Measurements from ENCODE around the gene HCN2. TPM values are rescaled to one million over a fixed set of nuclear protein-coding genes. Genes with fewer than 3 reads are reported as not detected.
A peak's percentile ranks its signal among the peaks of the same experiment; 100 is the strongest.

HCN2 gene
- total RNA-seq, 1 experiment from 2014 or later: 1.8 TPM

GRCh38 chr19:588741-589692, 664 bp upstream of the HCN2 start:
- no peaks in the 10 kb centered on the region for H3K36me3 ChIP-seq (replicated peaks; ENCODE audit: control insufficient read depth, insufficient read depth, low read length)
- H3K4me3 ChIP-seq (ENCODE audit: insufficient read depth, low read depth, low read length): peak overlapping the region; percentile 33
- peak; percentile 82 for DNase-seq
- H3K27me3 ChIP-seq (ENCODE audit: control insufficient read depth, insufficient read depth, low read length): peaks cover 31% of the 10 kb centered on the region

GRCh38 chr19:590396-590745, 690 bp downstream of the HCN2 start:
- Histone ChIP-seq H3K27me3 (ENCODE audit: control insufficient read depth, insufficient read depth, low read length) (peaks cover 31% of the 10 kb centered on the region), H3K36me3 (replicated peaks; ENCODE audit: control insufficient read depth, insufficient read depth, low read length) (no peaks in the 10 kb centered on the region), H3K4me3 (ENCODE audit: insufficient read depth, low read depth, low read length) (peak overlapping the region; percentile 24; the same call in 1 of the 2 replicates)
- peak; percentile 74 for DNase-seq

GRCh38 chr19:590750-591098, 1.0 kb downstream of the HCN2 start:
- Histone ChIP-seq H3K4me3 (ENCODE audit: insufficient read depth, low read depth, low read length) (peak overlapping the region; percentile 24; the same call in 1 of the 2 replicates), H3K27me3 (ENCODE audit: control insufficient read depth, insufficient read depth, low read length) (peaks cover 31% of the 10 kb centered on the region), H3K36me3 (replicated peaks; ENCODE audit: control insufficient read depth, insufficient read depth, low read length) (no peaks in the 10 kb centered on the region)
- DNase-seq: peak; percentile 75

- peaks cover 31% of the 10 kb centered on the region for H3K27me3 ChIP-seq (ENCODE audit: control insufficient read depth, insufficient read depth, low read length)
- DNase-seq: peak; percentile 94
- no peak overlapping the region for H3K4me3 ChIP-seq (ENCODE audit: insufficient read depth, low read depth, low read length)
Measured at GRCh38 chr19:591099-591958, 1.6 kb downstream of the HCN2 start.

GRCh38 chr19:592101-592500, 2.4 kb downstream of the HCN2 start:
- no peak overlapping the region for H3K4me3 ChIP-seq (ENCODE audit: insufficient read depth, low read depth, low read length)
- H3K36me3 ChIP-seq (replicated peaks; ENCODE audit: control insufficient read depth, insufficient read depth, low read length): no peaks in the 10 kb centered on the region
- no peak for DNase-seq
- H3K27me3 ChIP-seq (ENCODE audit: control insufficient read depth, insufficient read depth, low read length): peaks cover 31% of the 10 kb centered on the region

More at GRCh38 chr19:591099-591958, 1.6 kb downstream of the HCN2 start:
- H3K36me3 ChIP-seq (replicated peaks; ENCODE audit: control insufficient read depth, insufficient read depth, low read length): no peaks in the 10 kb centered on the region

- Histone ChIP-seq H3K27me3 (ENCODE audit: control insufficient read depth, insufficient read depth, low read length) (peaks cover 31% of the 10 kb centered on the region), H3K36me3 (replicated peaks; ENCODE audit: control insufficient read depth, insufficient read depth, low read length) (no peaks in the 10 kb centered on the region), H3K4me3 (ENCODE audit: insufficient read depth, low read depth, low read length) (no peak overlapping the region)
- DNase-seq: no peak
Measured at GRCh38 chr19:593055-593454, 3.4 kb downstream of the HCN2 start.

GRCh38 chr19:593505-593904, 3.8 kb downstream of the HCN2 start:
- Histone ChIP-seq H3K27me3 (ENCODE audit: control insufficient read depth, insufficient read depth, low read length) (peaks cover 27% of the 10 kb centered on the region), H3K36me3 (replicated peaks; ENCODE audit: control insufficient read depth, insufficient read depth, low read length) (no peaks in the 10 kb centered on the region), H3K4me3 (ENCODE audit: insufficient read depth, low read depth, low read length) (no peak overlapping the region)
- DNase-seq: no peak

- Histone ChIP-seq H3K36me3 (replicated peaks; ENCODE audit: control insufficient read depth, insufficient read depth, low read length) (no peaks in the 10 kb centered on the region), H3K4me3 (ENCODE audit: insufficient read depth, low read depth, low read length) (no peak overlapping the region), H3K27me3 (ENCODE audit: control insufficient read depth, insufficient read depth, low read length) (peaks cover 19% of the 10 kb centered on the region)
- no peak for DNase-seq
Measured at GRCh38 chr19:594265-594870, 4.7 kb downstream of the HCN2 start.

GRCh38 chr19:595326-596262, 5.9 kb downstream of the HCN2 start:
- Histone ChIP-seq H3K4me3 (ENCODE audit: insufficient read depth, low read depth, low read length) (no peak overlapping the region), H3K36me3 (replicated peaks; ENCODE audit: control insufficient read depth, insufficient read depth, low read length) (no peaks in the 10 kb centered on the region), H3K27me3 (ENCODE audit: control insufficient read depth, insufficient read depth, low read length) (peaks cover 14% of the 10 kb centered on the region)
- DNase-seq: no peak

GRCh38 chr19:596263-596655, 6.6 kb downstream of the HCN2 start:
- DNase-seq: no peak
- Histone ChIP-seq H3K36me3 (replicated peaks; ENCODE audit: control insufficient read depth, insufficient read depth, low read length) (no peaks in the 10 kb centered on the region), H3K27me3 (ENCODE audit: control insufficient read depth, insufficient read depth, low read length) (peaks cover 7% of the 10 kb centered on the region), H3K4me3 (ENCODE audit: insufficient read depth, low read depth, low read length) (no peak overlapping the region)

GRCh38 chr19:597406-598315, 8.0 kb downstream of the HCN2 start:
- no peak for DNase-seq
- Histone ChIP-seq H3K27me3 (ENCODE audit: control insufficient read depth, insufficient read depth, low read length) (no peaks in the 10 kb centered on the region), H3K36me3 (replicated peaks; ENCODE audit: control insufficient read depth, insufficient read depth, low read length) (no peaks in the 10 kb centered on the region), H3K4me3 (ENCODE audit: insufficient read depth, low read depth, low read length) (no peak overlapping the region)

GRCh38 chr19:601310-601709, 11.6 kb downstream of the HCN2 start:
- H3K4me3 ChIP-seq (ENCODE audit: insufficient read depth, low read depth, low read length): no peak overlapping the region
- DNase-seq: no peak
- H3K27me3 ChIP-seq (ENCODE audit: control insufficient read depth, insufficient read depth, low read length): no peaks in the 10 kb centered on the region
- no peaks in the 10 kb centered on the region for H3K36me3 ChIP-seq (replicated peaks; ENCODE audit: control insufficient read depth, insufficient read depth, low read length)

- no peaks in the 10 kb centered on the region for H3K27me3 ChIP-seq (ENCODE audit: control insufficient read depth, insufficient read depth, low read length)
- H3K4me3 ChIP-seq (ENCODE audit: insufficient read depth, low read depth, low read length): no peak overlapping the region
- DNase-seq: no peak
- H3K36me3 ChIP-seq (replicated peaks; ENCODE audit: control insufficient read depth, insufficient read depth, low read length): no peaks in the 10 kb centered on the region
Measured at GRCh38 chr19:601790-602189, 12.1 kb downstream of the HCN2 start.
